ENCODE results near the gene MRPL39. TPM values are rescaled to one million over a fixed set of nuclear protein-coding genes. Genes with fewer than 3 reads are reported as not detected.

MRPL39 gene
- total RNA-seq, 3 donors from 2014 or later: 21.6 to 27.9 (median 22.1) TPM

GRCh38 chr21:25555492-25555891, 51.8 kb downstream of the MRPL39 start:
- Histone ChIP-seq H3K36me3 (ENCODE audit: low read depth) (no peaks in the 10 kb centered on the region), H3K4me3 (no peak overlapping the region), H3K9me3 (no peaks in the 10 kb centered on the region), H3K4me1 (ENCODE audit: low read depth) (no peaks in the 10 kb centered on the region)
- DNase-seq: no peak
- no peak for ATAC-seq
- intact Hi-C loops (cut with DNase I, micrococcal nuclease): no loop called here
- TF ChIP-seq, protein P1, sequence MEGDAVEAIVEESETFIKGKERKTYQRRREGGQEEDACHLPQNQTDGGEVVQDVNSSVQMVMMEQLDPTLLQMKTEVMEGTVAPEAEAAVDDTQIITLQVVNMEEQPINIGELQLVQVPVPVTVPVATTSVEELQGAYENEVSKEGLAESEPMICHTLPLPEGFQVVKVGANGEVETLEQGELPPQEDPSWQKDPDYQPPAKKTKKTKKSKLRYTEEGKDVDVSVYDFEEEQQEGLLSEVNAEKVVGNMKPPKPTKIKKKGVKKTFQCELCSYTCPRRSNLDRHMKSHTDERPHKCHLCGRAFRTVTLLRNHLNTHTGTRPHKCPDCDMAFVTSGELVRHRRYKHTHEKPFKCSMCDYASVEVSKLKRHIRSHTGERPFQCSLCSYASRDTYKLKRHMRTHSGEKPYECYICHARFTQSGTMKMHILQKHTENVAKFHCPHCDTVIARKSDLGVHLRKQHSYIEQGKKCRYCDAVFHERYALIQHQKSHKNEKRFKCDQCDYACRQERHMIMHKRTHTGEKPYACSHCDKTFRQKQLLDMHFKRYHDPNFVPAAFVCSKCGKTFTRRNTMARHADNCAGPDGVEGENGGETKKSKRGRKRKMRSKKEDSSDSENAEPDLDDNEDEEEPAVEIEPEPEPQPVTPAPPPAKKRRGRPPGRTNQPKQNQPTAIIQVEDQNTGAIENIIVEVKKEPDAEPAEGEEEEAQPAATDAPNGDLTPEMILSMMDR (IDR thresholded peaks at IDR 0.05): no peak

- ATAC-seq (no peak), DNase-seq (no peak)
- intact Hi-C loops (cut with DNase I, micrococcal nuclease): no loop called here
- H3K4me3 ChIP-seq: no peak overlapping the region
- H3K4me1 ChIP-seq (ENCODE audit: low read depth): no peaks in the 10 kb centered on the region
- TF ChIP-seq, protein P1 (IDR thresholded peaks at IDR 0.05): no peak
- no peaks in the 10 kb centered on the region for H3K36me3 ChIP-seq (ENCODE audit: low read depth)
- no peaks in the 10 kb centered on the region for H3K9me3 ChIP-seq
Observed at GRCh38 chr21:25552856-25553255, 54.4 kb downstream of the MRPL39 start.

- H3K36me3 ChIP-seq (ENCODE audit: low read depth): no peaks in the 10 kb centered on the region
- intact Hi-C loops (cut with DNase I, micrococcal nuclease): no loop called here
- no peak overlapping the region for H3K4me3 ChIP-seq
- DNase-seq: no peak
- no peaks in the 10 kb centered on the region for H3K4me1 ChIP-seq (ENCODE audit: low read depth)
- H3K9me3 ChIP-seq: no peaks in the 10 kb centered on the region
- ATAC-seq: no peak
- TF ChIP-seq, protein P1 (IDR thresholded peaks at IDR 0.05): no peak
Observed at GRCh38 chr21:25551569-25551968, 55.7 kb downstream of the MRPL39 start.

DNA sequence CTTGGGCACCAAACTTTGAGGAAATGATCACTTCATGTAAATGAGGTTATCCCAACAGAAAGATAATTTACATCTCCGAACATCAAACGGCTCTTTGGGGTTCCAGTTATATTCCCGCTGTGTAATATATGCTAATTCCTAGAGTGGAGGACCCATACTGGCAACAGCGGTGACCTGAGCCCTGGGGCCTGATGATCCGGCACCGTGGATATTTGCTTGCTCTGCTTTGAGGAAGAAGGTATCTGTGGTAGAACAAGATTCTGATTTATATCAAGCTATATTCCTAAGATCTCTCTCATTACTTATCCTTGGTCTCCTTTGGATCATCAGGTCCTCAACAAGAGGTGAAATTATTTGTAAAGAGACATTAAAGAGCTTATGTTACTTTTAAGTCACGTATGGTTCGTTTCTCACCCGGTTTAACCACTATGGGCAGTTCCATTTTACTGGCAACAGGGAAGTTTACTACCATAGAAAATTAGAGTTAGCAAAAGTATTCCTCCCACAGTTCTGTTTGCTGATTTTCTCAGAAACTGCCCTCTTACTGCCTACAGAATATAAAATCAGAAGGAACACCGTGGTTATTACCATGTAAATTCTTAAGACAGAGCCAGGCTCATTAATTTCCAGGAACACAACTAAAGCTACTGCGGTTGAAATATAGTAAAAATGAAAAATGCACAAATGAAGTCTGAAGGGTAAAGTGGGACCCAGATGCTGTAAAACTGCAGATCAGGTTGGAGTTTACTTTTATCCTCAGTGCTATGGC, 56.7 kb downstream of the MRPL39 start:
- no peaks in the 10 kb centered on the region for H3K36me3 ChIP-seq (ENCODE audit: low read depth)
- no peaks in the 10 kb centered on the region for H3K9me3 ChIP-seq
- H3K4me1 ChIP-seq (ENCODE audit: low read depth): no peaks in the 10 kb centered on the region
- intact Hi-C loops (cut with DNase I, micrococcal nuclease): no loop called here
- ATAC-seq: no peak
- H3K4me3 ChIP-seq: no peak overlapping the region
- TF ChIP-seq, protein P1 (IDR thresholded peaks at IDR 0.05): no peak
- DNase-seq: no peak

GRCh38 chr21:25541042-25541441, 66.2 kb downstream of the MRPL39 start:
- intact Hi-C loops (cut with DNase I, micrococcal nuclease): no loop called here
- DNase-seq: no peak
- H3K4me3 ChIP-seq: no peak overlapping the region
- H3K4me1 ChIP-seq (ENCODE audit: low read depth): no peaks in the 10 kb centered on the region
- TF ChIP-seq, protein P1 (IDR thresholded peaks at IDR 0.05): no peak
- H3K36me3 ChIP-seq (ENCODE audit: low read depth): no peaks in the 10 kb centered on the region
- no peak for ATAC-seq
- H3K9me3 ChIP-seq: peaks cover 3% of the 10 kb centered on the region
